GM18511 (cell line): Measurements from ENCODE around the gene HSPBP1.
"Not testable (repeated sequence)": the region's sequence is repeated elsewhere in the genome, so short reads cannot be mapped to it uniquely, and the experiment has no call there.

Source experiments
- ATAC-seq: cut with Tn5 transposase; IDR thresholded peaks from one replicate; pipeline ENCODE4 v1.9.1; 2021; ENCODE audit warnings: mild to moderate bottlenecking, moderate library complexity; ENCODE audit not compliant: unreplicated experiment

Gene HSPBP1

GRCh38 chr19:55279770-55280643 is at the start of gene HSPBP1:
Gene HSPBP1 (minus strand): TSS chr19:55280110. CDS start chr19:55279608, 502 bp downstream.
- ATAC-seq, result peak; percentile 70

GRCh38 chr19:55328774-55329318 is 48.9 kb upstream of the HSPBP1 start:
- ATAC-seq, result not testable (repeated sequence)

- ATAC-seq, result no peak
Measured at GRCh38 chr19:55325172-55325571, 45.3 kb upstream of the HSPBP1 start, which contains the start of gene TMEM150B. Gene TMEM150B (minus strand): TSS chr19:55325341. CDS start chr19:55321036, 4,305 bp downstream.

- ATAC-seq, result no peak
Measured at GRCh38 chr19:55324662-55325061, 44.8 kb upstream of the HSPBP1 start.

- no peak for ATAC-seq
Measured at GRCh38 chr19:55322204-55322885, 42.4 kb upstream of the HSPBP1 start.

GRCh38 chr19:55321466-55322137 is 41.7 kb upstream of the HSPBP1 start:
- ATAC-seq, result no peak

- ATAC-seq, result no peak
Measured at GRCh38 chr19:55320844-55321419, 41.0 kb upstream of the HSPBP1 start.

- no peak for ATAC-seq
Measured at GRCh38 chr19:55319785-55320184, 39.9 kb upstream of the HSPBP1 start.

GRCh38 chr19:55316646-55317045 is 36.7 kb upstream of the HSPBP1 start:
- no peak for ATAC-seq

- no peak for ATAC-seq
Measured at GRCh38 chr19:55315956-55316525, 36.1 kb upstream of the HSPBP1 start.

- ATAC-seq, result no peak
Measured at GRCh38 chr19:55314396-55314795, 34.5 kb upstream of the HSPBP1 start.

GRCh38 chr19:55312621-55313512 is 33.0 kb upstream of the HSPBP1 start:
- no peak for ATAC-seq

GRCh38 chr19:55311797-55312196 is 31.9 kb upstream of the HSPBP1 start:
- no peak for ATAC-seq

- no peak for ATAC-seq
Measured at GRCh38 chr19:55311397-55311796, 31.5 kb upstream of the HSPBP1 start.

- ATAC-seq, result no peak
Measured at GRCh38 chr19:55310498-55310897, 30.6 kb upstream of the HSPBP1 start.

GRCh38 chr19:55309448-55309847 is 29.5 kb upstream of the HSPBP1 start:
- no peak for ATAC-seq

- no peak for ATAC-seq
Measured at GRCh38 chr19:55308281-55308680, 28.4 kb upstream of the HSPBP1 start.

GRCh38 chr19:55306712-55307111 is 26.8 kb upstream of the HSPBP1 start:
- no peak for ATAC-seq

- no peak for ATAC-seq
Measured at GRCh38 chr19:55305983-55306562, 26.2 kb upstream of the HSPBP1 start.
